ENCODE results near the gene SDS. TPM values are rescaled to one million over a fixed set of nuclear protein-coding genes. Genes with fewer than 3 reads are reported as not detected.

The SDS gene, protein sequence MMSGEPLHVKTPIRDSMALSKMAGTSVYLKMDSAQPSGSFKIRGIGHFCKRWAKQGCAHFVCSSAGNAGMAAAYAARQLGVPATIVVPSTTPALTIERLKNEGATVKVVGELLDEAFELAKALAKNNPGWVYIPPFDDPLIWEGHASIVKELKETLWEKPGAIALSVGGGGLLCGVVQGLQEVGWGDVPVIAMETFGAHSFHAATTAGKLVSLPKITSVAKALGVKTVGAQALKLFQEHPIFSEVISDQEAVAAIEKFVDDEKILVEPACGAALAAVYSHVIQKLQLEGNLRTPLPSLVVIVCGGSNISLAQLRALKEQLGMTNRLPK
- polyA plus RNA-seq (ENCODE audit: insufficient read length in 3 of 3), result under 1 TPM in 1 of 3 donors, not detected in 2; 0.22 TPM

DNA sequence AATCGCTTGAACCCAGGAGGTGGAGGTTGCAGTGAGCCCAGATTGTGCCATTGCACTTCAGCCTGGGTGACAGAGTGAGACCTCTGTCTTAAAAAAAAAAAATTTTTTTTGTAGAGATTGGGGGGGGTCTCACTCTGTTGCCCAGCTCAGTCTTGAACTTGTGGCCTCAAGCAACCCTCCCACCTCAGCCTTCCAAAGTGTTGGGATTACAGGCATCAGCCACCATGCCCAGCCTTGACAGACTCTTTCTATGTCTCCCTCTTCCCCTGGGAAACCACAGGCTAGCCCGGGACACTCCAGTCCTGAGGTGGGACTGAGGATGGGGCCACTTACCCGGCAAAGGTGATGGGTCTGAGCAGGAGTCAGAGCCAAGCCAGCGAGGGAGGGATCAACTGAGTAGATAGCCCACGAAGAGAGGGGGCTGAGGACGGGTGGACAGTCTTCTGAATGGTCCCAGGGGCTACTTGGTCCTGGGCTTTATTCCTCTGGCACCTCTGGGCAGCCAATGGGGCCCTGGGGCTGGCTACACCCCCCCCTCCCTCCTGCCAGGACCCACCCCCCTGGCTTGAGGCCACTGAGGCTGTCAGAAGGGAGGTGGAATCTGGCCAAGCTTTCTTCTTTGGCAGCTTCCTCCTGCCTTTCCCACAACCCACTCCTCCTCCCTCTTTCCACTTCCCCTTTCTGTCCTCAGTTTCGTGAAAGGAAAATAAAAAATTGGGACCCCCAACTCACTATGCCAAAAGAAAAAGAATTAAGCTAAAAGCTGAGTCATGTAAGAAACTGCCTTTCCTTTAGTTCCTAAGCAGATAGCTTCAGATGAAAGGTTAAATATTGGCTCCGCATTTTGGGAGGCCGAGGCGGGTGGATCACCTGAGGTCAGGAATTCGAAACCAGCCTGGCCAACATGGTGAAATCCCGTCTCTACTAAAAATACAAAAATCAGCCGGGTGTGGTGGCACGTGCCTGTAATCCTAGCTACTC lies at the start of gene SDS:
Gene SDS (minus strand): TSS at position 453 of the 981 bp plus-strand sequence. CDS start 4,179 bp downstream, outside the sequence.
- peak in 1 of 3 donors; percentile 19 for DNase-seq (ENCODE audit: low read depth in 3 of 3, low spot score in 2 of 3)

- DNase-seq (ENCODE audit: low read depth in 3 of 3, low spot score in 2 of 3), result no peak
Observed at GRCh38 chr12:113453330-113453729, 49.6 kb upstream of the SDS start.

DNA sequence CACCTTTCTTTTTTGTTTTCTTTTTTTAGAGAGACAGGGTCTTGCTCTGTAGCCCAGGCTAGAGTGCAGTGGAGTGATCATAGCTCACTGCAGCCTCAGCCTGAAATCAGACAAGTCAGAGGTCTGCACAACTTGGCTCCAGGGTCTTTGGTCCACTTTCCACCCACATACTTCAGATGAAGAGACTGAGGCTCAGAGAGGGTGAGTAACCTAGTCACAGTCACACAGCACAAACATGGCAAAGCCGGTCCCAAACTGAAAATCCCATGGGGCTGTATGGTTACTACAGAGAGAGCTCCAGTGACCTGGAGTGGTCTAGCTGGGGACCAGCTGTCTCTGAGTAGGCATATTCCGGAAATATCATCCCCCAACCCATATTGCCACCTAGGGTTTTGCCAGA lies 48.8 kb upstream of the SDS start:
- no peak for DNase-seq (ENCODE audit: low read depth in 3 of 3, low spot score in 2 of 3)

DNA sequence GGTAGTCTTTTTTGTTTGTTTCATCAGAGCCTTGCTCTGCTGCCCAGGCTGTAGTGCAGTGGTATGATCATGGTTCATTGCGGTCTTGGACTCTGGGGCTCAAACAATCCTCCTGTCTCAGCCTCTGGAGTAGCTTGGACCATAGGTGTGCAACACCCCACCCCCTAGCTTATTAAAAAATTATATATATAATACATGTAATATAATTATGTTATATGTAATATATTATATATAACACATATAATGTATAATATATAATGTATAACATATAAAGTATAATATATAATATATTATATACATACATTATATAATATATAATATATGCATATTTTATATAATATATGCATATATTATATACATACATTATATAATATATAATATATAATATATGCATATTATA lies 46.2 kb upstream of the SDS start:
- no peak for DNase-seq (ENCODE audit: low read depth in 3 of 3, low spot score in 2 of 3)

DNA sequence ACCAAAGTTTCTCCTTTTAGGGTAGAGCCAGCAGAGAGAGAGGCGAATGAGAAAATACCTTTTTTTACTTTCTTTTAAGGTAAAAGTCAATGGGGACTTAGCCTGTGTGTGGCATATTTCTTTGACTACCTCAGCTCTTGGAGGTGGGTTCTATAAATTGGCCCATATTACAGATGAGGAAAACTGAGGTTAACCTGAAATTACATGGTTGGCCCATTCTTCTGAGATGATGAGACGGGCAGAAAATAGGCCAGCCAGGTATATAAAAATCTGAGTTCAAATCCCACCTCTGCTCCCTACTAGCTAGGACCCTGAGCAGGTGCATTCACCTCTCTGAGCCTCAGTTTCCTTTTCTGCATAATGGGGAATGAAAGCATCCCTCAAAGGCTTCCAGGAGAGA lies 45.6 kb upstream of the SDS start:
- DNase-seq (ENCODE audit: low read depth in 3 of 3, low spot score in 2 of 3), result no peak

DNA sequence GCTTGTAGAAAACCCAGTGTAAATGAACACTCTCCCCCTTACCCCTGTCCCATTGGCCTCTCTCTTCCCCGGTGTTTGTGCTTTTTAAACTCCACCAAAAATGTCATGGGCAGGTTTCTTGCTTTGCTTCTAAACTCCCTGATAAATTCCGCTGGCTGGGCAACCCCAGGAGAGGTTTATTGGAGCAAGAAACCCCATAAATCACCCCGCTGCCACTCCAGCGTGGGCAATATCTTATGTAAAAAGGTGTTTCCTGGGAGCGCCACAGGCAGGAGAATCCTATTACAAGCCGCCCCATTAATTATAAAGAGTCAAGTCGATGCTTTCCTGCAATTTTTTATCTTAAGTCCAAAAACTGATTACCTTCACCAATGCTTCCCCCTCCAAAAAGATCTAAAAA lies 45.2 kb upstream of the SDS start:
- DNase-seq (ENCODE audit: low read depth in 3 of 3, low spot score in 2 of 3), result peak in 1 of 3 donors; percentile 41

- DNase-seq (ENCODE audit: low read depth in 3 of 3, low spot score in 2 of 3), result no peak
Observed at GRCh38 chr12:113445544-113446171, 42.0 kb upstream of the SDS start.

- no peak for DNase-seq (ENCODE audit: low read depth in 3 of 3, low spot score in 2 of 3)
Observed at GRCh38 chr12:113443030-113443539, 39.4 kb upstream of the SDS start.

GRCh38 chr12:113440947-113441782 lies 37.5 kb upstream of the SDS start:
- DNase-seq (ENCODE audit: low read depth in 3 of 3, low spot score in 2 of 3), result no peak

- DNase-seq (ENCODE audit: low read depth in 3 of 3, low spot score in 2 of 3), result no peak
Observed at GRCh38 chr12:113440336-113440735, 36.6 kb upstream of the SDS start.

DNA sequence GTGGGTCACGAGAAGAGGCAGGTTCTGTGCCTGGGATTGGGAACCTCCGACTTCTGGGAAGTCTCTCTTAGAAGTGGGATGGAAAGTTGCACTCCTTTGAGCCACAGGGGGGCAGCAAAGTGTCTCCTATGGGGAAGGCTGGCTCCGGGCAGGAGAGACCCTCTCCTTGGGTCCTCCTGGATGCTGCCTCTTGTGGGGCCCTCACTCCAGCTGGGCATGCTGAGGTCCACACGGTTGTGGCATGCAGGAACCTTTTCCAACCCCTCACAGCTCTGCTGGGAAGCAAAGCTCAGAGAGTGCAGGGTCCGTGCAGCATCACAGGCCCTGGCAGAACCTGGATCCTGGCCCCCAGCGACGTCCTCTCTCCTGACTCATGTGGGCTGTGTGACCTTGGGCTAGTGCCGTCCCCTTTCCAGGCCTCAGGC lies 35.9 kb upstream of the SDS start:
- no peak for DNase-seq (ENCODE audit: low read depth in 3 of 3, low spot score in 2 of 3)

DNA sequence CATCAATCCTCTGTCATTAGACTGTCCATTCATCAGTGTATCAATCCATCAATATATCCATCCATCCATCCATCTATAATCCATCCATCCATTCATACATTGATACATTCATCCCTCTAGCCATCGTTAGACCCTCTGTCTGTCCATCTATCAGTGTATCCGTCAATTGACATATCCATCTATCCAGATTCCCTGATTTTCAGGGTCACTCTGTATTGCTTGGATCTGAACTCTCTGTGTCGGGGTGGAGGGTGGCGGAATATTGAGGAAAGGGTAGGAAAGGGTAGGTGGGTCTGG lies 35.6 kb upstream of the SDS start:
- DNase-seq (ENCODE audit: low read depth in 3 of 3, low spot score in 2 of 3), result no peak

DNA sequence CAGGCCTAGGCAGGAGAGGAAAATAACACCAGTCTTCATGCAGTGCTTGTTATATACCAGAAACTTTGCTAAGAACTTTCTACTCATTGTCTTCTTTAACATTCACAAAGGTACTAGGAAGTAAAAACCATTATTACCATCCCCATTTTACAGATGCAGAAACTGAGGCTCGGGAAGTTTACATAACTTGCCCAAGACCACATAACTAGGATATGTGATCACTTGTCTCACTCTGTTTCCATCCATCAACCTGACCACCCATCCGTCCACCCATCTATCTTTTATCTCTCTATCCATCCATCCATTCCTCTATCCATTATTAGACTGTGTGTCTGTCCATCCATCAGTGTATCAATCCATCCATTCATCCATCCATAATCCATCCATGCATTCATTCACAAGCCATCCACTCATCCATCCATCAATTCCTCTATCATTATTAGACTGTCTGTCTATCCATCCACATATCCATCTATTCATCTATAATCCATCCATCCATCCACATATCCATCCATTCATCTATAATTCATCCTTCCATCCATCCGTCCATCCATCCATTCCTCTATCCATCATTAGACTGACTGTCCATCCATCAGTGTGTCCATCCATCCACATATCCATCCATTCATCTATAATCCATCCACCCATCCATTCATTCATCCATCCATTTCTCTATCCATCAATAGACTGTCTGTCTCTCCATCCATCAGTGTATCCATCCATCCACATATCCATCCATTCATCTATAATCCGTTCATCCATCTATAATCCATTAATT lies 35.0 kb upstream of the SDS start:
- no peak for DNase-seq (ENCODE audit: low read depth in 3 of 3, low spot score in 2 of 3)

- DNase-seq (ENCODE audit: low read depth in 3 of 3, low spot score in 2 of 3), result no peak
Observed at GRCh38 chr12:113437729-113438100, 34.0 kb upstream of the SDS start.

DNA sequence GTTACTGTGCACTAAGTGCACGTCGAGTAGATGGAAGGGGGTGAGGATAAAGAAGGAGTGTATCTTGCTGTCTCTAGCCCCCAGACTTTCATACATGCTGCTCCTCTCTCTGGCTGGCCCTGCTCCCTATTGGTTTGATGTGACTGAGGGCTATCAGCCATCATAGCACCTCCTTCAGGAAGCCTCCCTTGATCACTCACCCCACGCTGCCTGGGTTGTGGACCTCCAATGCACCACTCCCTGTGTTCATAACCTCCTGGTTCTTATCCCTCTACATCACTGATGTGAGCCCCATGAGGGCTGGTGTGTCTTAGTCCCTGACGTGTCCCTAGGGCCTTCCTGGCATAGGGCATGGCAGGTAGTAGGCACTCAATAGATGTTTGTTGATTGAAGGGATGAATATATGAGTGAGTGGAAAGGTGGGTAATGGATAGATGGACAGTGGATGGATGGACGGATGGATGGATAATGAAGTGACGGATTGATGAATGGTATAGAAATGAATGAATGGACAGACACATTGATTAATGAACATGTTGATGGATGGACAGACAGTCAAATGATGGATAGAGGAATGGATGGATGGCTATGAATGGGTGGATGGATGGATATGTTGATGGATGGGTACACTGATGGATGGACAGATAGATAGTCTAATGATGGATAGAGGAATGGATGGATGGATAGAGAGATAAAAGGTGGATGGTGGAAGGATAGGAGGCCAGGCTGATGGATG lies 33.5 kb upstream of the SDS start:
- no peak for DNase-seq (ENCODE audit: low read depth in 3 of 3, low spot score in 2 of 3)

DNA sequence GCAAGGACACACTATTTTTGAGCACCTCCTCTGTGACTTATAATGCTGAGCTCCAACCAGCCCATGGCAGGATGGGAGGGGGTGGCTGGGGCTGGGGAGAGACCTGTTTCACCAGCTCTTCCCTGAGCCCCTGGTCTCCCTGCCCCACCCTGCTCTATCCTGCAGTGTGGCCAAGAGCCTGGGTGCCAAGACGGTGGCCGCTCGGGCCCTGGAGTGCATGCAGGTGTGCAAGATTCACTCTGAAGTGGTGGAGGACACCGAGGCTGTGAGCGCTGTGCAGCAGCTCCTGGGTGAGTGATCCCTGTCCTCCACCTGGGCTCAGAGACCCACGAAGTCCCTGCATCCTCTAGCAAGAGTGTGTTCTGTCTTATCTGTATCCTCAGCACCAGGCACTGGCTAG lies 32.9 kb upstream of the SDS start:
- no peak for DNase-seq (ENCODE audit: low read depth in 3 of 3, low spot score in 2 of 3)

- no peak for DNase-seq (ENCODE audit: low read depth in 3 of 3, low spot score in 2 of 3)
Observed at GRCh38 chr12:113435367-113435766, 31.7 kb upstream of the SDS start.

DNA sequence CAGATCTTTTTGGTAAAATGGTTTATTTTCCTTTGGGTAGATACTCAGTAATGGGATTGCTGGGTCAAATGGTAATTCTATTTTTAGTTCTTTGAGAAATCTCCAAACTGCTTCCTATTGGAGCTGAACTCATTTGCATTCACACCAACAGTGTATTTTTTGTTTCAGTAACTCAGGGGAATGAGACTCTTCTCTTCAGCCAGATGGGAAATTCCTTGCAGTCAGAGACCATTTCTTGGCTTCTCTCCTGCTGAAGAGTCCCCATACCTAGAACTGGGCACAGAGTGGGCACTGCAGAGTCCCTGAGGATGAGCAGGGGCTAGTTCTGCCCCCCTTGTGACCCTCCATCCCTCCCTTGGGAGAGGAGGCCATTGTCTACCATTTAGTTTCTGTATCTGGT lies 29.3 kb upstream of the SDS start:
- DNase-seq (ENCODE audit: low read depth in 3 of 3, low spot score in 2 of 3), result no peak

- DNase-seq (ENCODE audit: low read depth in 3 of 3, low spot score in 2 of 3), result no peak
Observed at GRCh38 chr12:113428482-113428881, 24.8 kb upstream of the SDS start.

Measured in right renal cortex interstitium (tissue), 3 donors.